Suppressor macrophage treated with lipopolysaccharide for 1 hour (primary cell): Measurements from ENCODE around the gene TUBGCP2.
A peak's percentile ranks its signal among the peaks of the same experiment; 100 is the strongest.
"Not testable (repeated sequence)": the region's sequence is repeated elsewhere in the genome, so short reads cannot be mapped to it uniquely, and the experiment has no call there.

Experiments used
- DNase-seq, 3 donors: peaks; one replicate each; pipeline ENCODE4 v3.0.0-alpha.2; 2020 to 2022

TUBGCP2 gene

GRCh38 chr10:133277277-133277992 lies 31.2 kb downstream of the TUBGCP2 start:
- DNase-seq: no peak

GRCh38 chr10:133276435-133277201 lies 32.1 kb downstream of the TUBGCP2 start, which contains the start of gene ADAM8:
Gene ADAM8 (minus strand): TSS chr10:133276868. CDS start chr10:133276817, 51 bp downstream.
- DNase-seq: peak; percentile 43 to 69 (median 48)

GRCh38 chr10:133276100-133276434 lies 32.6 kb downstream of the TUBGCP2 start:
- no peak for DNase-seq

- DNase-seq: peak; percentile 49 to 62 (median 50)
Measured at GRCh38 chr10:133275684-133276092, 33.0 kb downstream of the TUBGCP2 start.

GRCh38 chr10:133274751-133275683 lies 33.7 kb downstream of the TUBGCP2 start:
- peak; percentile 30 to 60 (median 54) for DNase-seq

GRCh38 chr10:133273534-133274143 lies 35.0 kb downstream of the TUBGCP2 start:
- DNase-seq: no peak

GRCh38 chr10:133272964-133273420 lies 35.7 kb downstream of the TUBGCP2 start:
- no peak for DNase-seq

GRCh38 chr10:133272301-133272963 lies 36.2 kb downstream of the TUBGCP2 start:
- no peak for DNase-seq

- DNase-seq: no peak
Measured at GRCh38 chr10:133271521-133272300, 37.0 kb downstream of the TUBGCP2 start.

GRCh38 chr10:133270773-133271297 lies 37.8 kb downstream of the TUBGCP2 start:
- no peak for DNase-seq

GRCh38 chr10:133270204-133270603 lies 38.5 kb downstream of the TUBGCP2 start:
- no peak for DNase-seq

- DNase-seq: no peak
Measured at GRCh38 chr10:133269367-133269766, 39.3 kb downstream of the TUBGCP2 start.

GRCh38 chr10:133268532-133268931 lies 40.1 kb downstream of the TUBGCP2 start:
- no peak for DNase-seq

- DNase-seq: no peak
Measured at GRCh38 chr10:133267829-133268228, 40.8 kb downstream of the TUBGCP2 start.

GRCh38 chr10:133267293-133267692 lies 41.4 kb downstream of the TUBGCP2 start:
- no peak for DNase-seq

- DNase-seq: no peak
Measured at GRCh38 chr10:133266056-133266795, 42.4 kb downstream of the TUBGCP2 start.

- not testable (repeated sequence) for DNase-seq
Measured at GRCh38 chr10:133265052-133265451, 43.6 kb downstream of the TUBGCP2 start.

- DNase-seq: peak; percentile 39 to 56 (median 51)
Measured at GRCh38 chr10:133264461-133264860, 44.2 kb downstream of the TUBGCP2 start.

- DNase-seq: no peak
Measured at GRCh38 chr10:133263674-133264073, 45.0 kb downstream of the TUBGCP2 start.

GRCh38 chr10:133262696-133263095 lies 46.0 kb downstream of the TUBGCP2 start:
- no peak for DNase-seq
